ENCODE data around the gene GLIS1.

The GLIS1 gene

GRCh38 chr1:53460211-53460634, 278.7 kb downstream of the GLIS1 start:
- DNase-seq = no peak

GRCh38 chr1:53459321-53460175, 279.4 kb downstream of the GLIS1 start, which contains the start of gene DMRTB1:
Gene DMRTB1, plus strand, starts transcription at chr1:53459399. Its CDS starts 55 bp downstream, at chr1:53459454.
- DNase-seq = no peak

GRCh38 chr1:53458634-53459033, 280.3 kb downstream of the GLIS1 start:
- DNase-seq = no peak
